CD4-positive, alpha-beta T cell treated with Interleukin-17A for 1 hour (primary cell): ENCODE measurements around the gene PACRGL.

Experiments
- DNase-seq: peaks from one replicate; pipeline ENCODE4 v3.0.0-alpha.2; 2020

PACRGL gene

GRCh38 chr4:20700007-20700761 lies at the start of gene PACRGL:
PACRGL (plus strand) TSS chr4:20700458; CDS start chr4:20704482, 4,024 bp downstream.
- peak; percentile 92 for DNase-seq

- DNase-seq, result no peak
Observed at GRCh38 chr4:20652226-20652885, 47.9 kb upstream of the PACRGL start.

GRCh38 chr4:20658456-20658855 lies 41.8 kb upstream of the PACRGL start:
- DNase-seq, result no peak

GRCh38 chr4:20662851-20663250 lies 37.4 kb upstream of the PACRGL start:
- no peak for DNase-seq

DNA sequence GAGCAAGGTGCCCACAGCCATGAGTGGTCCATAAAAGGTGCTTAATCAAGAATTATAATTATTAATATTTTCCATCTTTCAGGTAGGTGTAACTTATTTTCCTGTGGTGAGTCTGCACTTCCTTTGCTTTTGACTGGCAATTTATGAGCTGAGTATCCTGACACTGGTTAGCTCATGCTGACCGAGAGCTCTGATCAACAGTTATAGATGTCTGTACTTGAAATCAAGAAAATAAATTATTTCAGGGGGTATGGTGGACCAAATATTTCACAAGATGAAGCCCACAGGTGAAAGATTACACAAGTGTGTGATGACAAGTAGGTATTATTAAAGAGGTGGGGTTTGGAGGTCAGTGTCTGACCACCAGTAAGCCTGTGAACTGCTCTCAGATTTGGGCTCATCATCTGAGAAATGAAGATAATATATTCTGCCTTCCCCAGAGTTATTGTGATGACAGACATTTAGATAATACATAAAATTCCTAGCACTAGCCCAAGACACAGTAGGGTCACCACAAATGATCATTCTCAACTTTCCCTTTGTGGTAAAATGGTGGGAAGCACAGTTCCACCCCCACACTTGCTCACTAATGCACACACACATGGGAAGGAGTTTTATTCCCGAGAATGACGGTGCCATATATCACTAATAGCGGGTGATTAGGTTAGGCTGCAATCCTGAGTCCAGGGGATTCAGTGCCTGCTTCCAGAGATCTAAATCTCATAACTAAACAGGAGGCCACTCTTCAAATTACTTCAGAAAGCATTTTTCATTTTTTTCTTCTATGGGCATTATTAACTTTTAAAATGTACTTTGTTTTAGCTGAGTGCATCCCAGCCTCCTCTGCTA lies 34.0 kb upstream of the PACRGL start:
- DNase-seq, result no peak

GRCh38 chr4:20672262-20672661 lies 28.0 kb upstream of the PACRGL start:
- DNase-seq, result no peak

DNA sequence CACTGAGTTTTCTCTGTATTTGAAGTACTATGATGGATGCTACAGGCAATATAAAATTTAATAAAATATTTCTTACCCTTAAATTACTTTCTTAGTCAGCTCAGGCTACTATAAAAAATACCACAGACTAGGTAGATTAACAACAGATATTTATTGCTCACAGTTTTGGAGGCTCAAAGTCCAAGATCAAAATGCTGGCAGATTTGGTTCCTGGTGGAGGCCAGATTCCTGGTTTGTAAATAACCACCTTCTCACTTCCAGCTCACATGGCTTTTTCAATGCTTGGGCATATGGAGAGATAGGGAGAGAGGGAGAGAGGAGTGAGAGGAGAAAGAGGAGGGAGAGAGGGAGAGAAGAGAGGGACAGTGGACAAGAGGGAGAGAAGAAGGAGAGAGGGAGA lies 24.5 kb upstream of the PACRGL start:
- no peak for DNase-seq

DNA sequence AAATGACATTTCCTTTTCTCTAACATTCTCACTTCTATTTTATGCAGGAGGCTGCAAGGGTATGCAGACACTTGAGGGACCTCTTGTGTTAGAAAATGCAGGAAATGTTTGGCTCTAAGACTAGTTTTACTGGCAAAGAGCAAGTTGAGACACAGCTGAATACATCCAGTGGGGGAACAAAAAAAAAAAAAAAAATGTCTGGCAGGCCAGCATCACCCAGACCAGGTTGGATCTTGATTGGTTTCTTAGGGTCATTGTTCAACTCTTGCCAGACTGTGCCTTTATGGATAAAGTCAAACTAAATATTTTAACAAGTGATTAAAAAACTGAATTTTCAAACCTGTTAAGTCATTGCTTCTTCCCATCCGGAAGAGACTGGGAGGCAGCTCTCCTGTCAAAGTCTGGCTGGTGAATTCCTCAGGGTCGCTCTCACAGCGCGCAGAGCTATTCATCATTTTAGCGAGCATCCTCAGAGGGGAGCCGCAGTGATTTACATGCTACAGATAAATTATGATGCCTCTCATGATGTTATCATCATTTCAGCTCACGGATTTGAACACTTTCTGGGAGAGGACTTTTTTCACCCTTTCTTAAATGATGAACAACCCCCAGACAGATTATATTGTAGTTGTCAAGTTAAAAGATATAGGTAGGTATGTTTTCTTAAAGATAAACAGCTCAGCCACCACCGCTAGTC lies 23.6 kb upstream of the PACRGL start:
- DNase-seq, result no peak

- DNase-seq, result no peak
Observed at GRCh38 chr4:20678400-20678799, 21.9 kb upstream of the PACRGL start.

DNA sequence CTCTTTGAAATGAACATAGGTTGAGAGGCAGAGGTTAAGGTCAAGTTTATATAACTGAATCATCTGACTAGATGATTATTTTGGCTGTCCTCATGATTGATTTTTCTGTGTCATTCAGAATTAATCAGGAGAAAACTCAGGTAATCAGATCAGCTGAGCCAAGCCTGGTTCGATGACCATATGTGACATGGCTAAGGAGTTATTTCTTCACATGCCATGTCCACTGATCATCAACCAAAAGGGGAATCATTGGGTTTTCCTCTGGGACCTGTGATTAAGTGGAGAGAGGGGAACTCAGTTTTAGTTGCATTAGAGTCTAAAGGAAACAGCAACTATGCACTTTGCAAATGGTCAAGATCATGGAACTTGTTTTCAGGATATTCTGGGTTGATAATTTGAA lies 20.3 kb upstream of the PACRGL start:
- no peak for DNase-seq

GRCh38 chr4:20680736-20681135 lies 19.5 kb upstream of the PACRGL start:
- DNase-seq, result no peak

GRCh38 chr4:20681271-20681670 lies 19.0 kb upstream of the PACRGL start:
- DNase-seq, result no peak

DNA sequence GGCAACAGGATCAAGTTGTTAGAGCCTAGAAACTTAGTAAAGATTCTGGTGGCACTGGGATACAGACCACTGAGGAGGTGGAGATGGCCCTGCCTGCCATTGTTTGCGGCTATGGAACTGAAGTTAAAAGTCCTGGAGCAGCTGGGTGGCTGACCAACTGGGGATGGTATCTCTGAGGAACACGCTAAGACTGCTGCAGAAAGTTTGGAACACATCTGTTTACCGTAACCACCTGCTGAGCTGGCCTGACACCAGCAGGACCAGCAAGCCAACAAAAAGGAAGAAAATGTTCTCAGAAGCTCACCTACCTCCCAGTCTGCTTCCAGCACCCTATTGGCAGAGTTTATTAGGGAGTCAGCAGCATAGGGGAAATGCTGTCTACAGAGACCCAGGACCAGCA lies 17.4 kb upstream of the PACRGL start:
- DNase-seq, result no peak

- DNase-seq, result no peak
Observed at GRCh38 chr4:20683766-20684165, 16.5 kb upstream of the PACRGL start.

- peak; percentile 38 for DNase-seq
Observed at GRCh38 chr4:20684852-20685763, 15.2 kb upstream of the PACRGL start.

GRCh38 chr4:20687864-20688263 lies 12.4 kb upstream of the PACRGL start:
- no peak for DNase-seq

- no peak for DNase-seq
Observed at GRCh38 chr4:20696815-20697214, 3.4 kb upstream of the PACRGL start.

GRCh38 chr4:20698382-20698781 lies 1.9 kb upstream of the PACRGL start:
- no peak for DNase-seq

DNA sequence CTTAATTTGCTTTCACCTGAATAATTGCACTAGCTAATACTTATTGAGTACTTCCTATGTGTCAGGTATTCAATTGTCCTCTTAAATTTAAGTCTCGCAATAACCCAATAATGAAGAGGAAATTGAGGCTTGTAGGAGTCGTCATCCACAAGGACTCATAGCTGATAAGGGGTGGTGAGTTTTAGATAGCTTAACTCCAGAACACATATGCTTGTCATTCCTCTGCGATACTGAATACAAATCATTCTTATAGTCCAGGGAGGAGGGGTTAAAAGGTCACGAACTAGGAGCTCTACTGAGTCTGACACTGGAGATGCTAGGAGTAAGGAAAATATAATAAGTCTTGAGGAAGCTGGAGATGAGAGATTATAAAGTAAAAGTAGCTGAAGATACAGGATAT lies 1.4 kb upstream of the PACRGL start:
- no peak for DNase-seq

DNA sequence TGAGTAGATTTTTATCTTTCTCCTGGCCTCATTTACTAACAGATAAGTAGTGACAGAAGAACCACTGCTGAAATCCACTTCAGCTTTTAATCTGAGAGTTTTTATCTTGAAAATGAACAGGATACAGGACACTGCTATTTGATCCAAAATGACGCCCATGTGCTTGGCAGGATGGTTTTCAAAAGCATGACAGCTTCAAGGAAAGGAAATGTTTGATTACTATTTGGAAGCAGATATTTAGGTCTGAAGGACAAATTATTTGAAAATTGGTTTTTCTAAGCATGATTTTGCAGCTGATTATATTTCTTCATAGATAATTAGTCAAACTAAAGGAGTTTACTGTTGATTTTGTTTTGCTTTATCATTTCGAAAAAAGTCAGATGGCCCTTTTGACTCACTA lies 11.1 kb downstream of the PACRGL start:
- DNase-seq, result no peak

- no peak for DNase-seq
Observed at GRCh38 chr4:20723019-20723418, 22.8 kb downstream of the PACRGL start.

DNA sequence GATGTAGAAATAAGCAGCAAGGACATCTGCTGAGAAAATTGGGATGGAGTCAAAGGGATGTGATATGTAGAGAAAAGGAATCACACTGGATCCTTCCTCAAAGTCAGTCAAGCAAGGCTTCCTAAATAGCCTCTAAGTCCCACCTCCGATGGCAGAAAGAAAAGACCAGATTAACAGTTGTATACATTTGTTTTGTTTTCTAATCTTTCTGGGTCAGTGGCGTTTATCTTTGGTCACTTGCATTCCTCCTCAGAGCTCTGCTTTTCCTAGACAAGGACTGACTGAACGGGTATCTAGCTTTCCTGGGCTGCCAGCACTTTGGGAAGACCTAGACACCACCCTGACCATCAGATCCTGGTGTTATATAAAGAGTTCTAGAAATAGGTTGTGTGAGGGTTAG lies 23.2 kb downstream of the PACRGL start:
- DNase-seq, result no peak
